A673 (cell line): ENCODE results near the gene C12orf42.

Source experiments
- CTCF ChIP-seq: fragments of 300-800, 200-600 bp; sonication (generic); conservative IDR thresholded peaks from 2 replicates; pipeline ENCODE4 v1.5.1; 2017; ENCODE audit warnings: low read depth, mild to moderate bottlenecking, antibody characterized with exemption, low read length, moderate library complexity, mixed read lengths
- EZH2 ChIP-seq: fragments of 200-600 bp; sonication (generic); IDR thresholded peaks from 2 replicates; pipeline ENCODE4 v1.6.1; 2017; ENCODE audit warnings: borderline replicate concordance, low read depth, mild to moderate bottlenecking, mixed read lengths, antibody characterized with exemption, low read length; ENCODE audit not compliant: poor library complexity, severe bottlenecking

- TF ChIP-seq CTCF (no peak), EZH2 (no peak)
These were observed 165.1 kb downstream of the C12orf42 start for GRCh38 chr12:103330672-103331071.
